GM18951 (cell line): Measurements from ENCODE around the gene GKN2.

ENCODE experiments used
- POLR2A ChIP-seq: IDR thresholded peaks from 4 replicates; pipeline ENCODE4 v1.6.1; 2011; ENCODE audit warnings: mild to moderate bottlenecking; ENCODE audit not compliant: insufficient read length, insufficient read depth; ENCODE audit errors: extremely low read depth
- in situ Hi-C: fragments of 300-500 bp; cut with MboI; formaldehyde crosslinking; loops from one replicate; pipeline ENCODE4 v1.12.0; 2022; ENCODE audit warnings: low sequenced_read_pairs, mixed read lengths, inconsistent platforms; ENCODE audit not compliant: unreplicated experiment

Gene GKN2

GRCh38 chr2:68918497-68918896 is 34.2 kb downstream of the GKN2 start:
- in situ Hi-C loops: loop anchor here (25.0 kb wide), 1 partner anchor 181 kb away; the partner anchor contains the start of gene ARHGAP25
- TF ChIP-seq POLR2A: no peak

- in situ Hi-C loops: loop anchor here (25.0 kb wide), 1 partner anchor 180 kb away; the partner anchor contains the start of gene ARHGAP25
- TF ChIP-seq POLR2A: no peak
Observed at GRCh38 chr2:68917034-68917718, 35.5 kb downstream of the GKN2 start.

GRCh38 chr2:68916226-68916625 is 36.5 kb downstream of the GKN2 start:
- in situ Hi-C loops: loop anchor here (25.0 kb wide), 1 partner anchor 179 kb away; the partner anchor contains the start of gene ARHGAP25
- TF ChIP-seq POLR2A: no peak

- no peak for TF ChIP-seq POLR2A
- in situ Hi-C loops: loop anchor here (25.0 kb wide), 1 partner anchor 178 kb away; the partner anchor contains the start of gene ARHGAP25
Observed at GRCh38 chr2:68915393-68915792, 37.3 kb downstream of the GKN2 start.

GRCh38 chr2:68913359-68913758 is 39.3 kb downstream of the GKN2 start:
- in situ Hi-C loops: loop anchor here (25.0 kb wide), 1 partner anchor 176 kb away; the partner anchor contains the start of gene ARHGAP25
- TF ChIP-seq POLR2A: no peak

- TF ChIP-seq POLR2A: no peak
- in situ Hi-C loops: loop anchor here (25.0 kb wide), 1 partner anchor 175 kb away; the partner anchor contains the start of gene ARHGAP25
Observed at GRCh38 chr2:68912732-68913131, 40.0 kb downstream of the GKN2 start.

- in situ Hi-C loops: loop anchor here (25.0 kb wide), 1 partner anchor 175 kb away; the partner anchor contains the start of gene ARHGAP25
- no peak for TF ChIP-seq POLR2A
Observed at GRCh38 chr2:68912111-68912510, 40.6 kb downstream of the GKN2 start.

GRCh38 chr2:68911709-68912108 is 41.0 kb downstream of the GKN2 start:
- in situ Hi-C loops: loop anchor here (25.0 kb wide), 1 partner anchor 174 kb away; the partner anchor contains the start of gene ARHGAP25
- TF ChIP-seq POLR2A: no peak

- TF ChIP-seq POLR2A: no peak
- in situ Hi-C loops: loop anchor here (25.0 kb wide), 1 partner anchor 174 kb away; the partner anchor contains the start of gene ARHGAP25
Observed at GRCh38 chr2:68911246-68911645, 41.4 kb downstream of the GKN2 start.

GRCh38 chr2:68909793-68910674 is 42.7 kb downstream of the GKN2 start:
- in situ Hi-C loops: loop anchor here (25.0 kb wide), 1 partner anchor 173 kb away; the partner anchor contains the start of gene ARHGAP25
- TF ChIP-seq POLR2A: no peak

- TF ChIP-seq POLR2A: peak; percentile 55
- in situ Hi-C loops: loop anchor here (25.0 kb wide), 1 partner anchor 171 kb away; the partner anchor contains the start of gene ARHGAP25
Observed at GRCh38 chr2:68908392-68908970, 44.2 kb downstream of the GKN2 start.

- TF ChIP-seq POLR2A: no peak
- in situ Hi-C loops: loop anchor here (25.0 kb wide), 1 partner anchor 171 kb away; the partner anchor contains the start of gene ARHGAP25
Observed at GRCh38 chr2:68907920-68908253, 44.8 kb downstream of the GKN2 start.

GRCh38 chr2:68907232-68907919 is 45.3 kb downstream of the GKN2 start:
- in situ Hi-C loops: loop anchor here (25.0 kb wide), 1 partner anchor 170 kb away; the partner anchor contains the start of gene ARHGAP25
- TF ChIP-seq POLR2A: no peak
